Measurements from ENCODE around the gene ARTN. TPM values are rescaled to one million over a fixed set of nuclear protein-coding genes. Genes with fewer than 3 reads are reported as not detected.

Gene ARTN
- total and polyA plus RNA-seq, 9 of the 15 experiments (the other 6 are each of a cell fraction or from before 2014, with no cell fraction given): 0.06 to 0.38 TPM; not detected in 7

DNA sequence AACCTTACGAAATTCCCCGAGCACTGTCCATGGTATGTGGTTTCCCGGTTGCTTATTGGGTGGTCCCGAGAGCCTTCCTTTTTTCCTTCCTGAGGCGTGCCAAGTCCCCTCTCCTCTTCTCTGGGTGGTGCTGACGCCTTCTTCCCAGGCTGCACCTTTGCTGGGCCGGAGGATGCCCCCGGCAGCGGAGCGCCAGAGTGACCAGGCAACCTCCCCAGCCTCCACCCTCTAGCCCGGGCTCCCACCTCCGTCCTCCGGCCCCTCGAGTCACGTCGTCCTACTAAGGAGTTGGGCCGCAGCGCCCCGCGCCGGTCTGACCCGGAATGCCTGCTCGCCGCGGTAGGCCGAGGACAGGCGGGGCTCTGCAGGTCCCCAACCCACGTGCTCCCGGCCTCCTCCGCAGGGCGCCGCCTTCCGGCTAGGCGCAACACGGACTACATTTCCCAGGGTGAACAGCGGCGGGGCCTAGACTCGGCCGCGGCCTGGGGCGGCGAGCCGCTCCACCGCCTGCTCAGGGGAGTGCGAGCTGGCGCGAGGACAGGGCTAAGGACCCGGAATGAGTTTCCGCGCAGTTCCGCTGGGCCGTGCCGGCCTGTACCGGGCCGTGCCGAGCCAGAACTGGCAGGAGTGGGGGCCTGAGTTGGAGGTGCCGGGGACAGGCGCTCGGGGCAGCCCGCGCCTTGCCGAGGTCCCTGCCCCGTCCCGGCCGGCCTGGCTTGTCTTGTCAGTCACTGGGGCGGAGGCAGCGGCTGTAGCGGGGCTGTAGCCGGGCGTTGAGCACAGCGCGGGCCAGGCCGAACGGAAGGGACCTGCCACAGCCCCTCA lies 12.8 kb downstream of the ARTN start, which contains the start of gene IPO13 (continued):
- TF ChIP-seq, protein P1, sequence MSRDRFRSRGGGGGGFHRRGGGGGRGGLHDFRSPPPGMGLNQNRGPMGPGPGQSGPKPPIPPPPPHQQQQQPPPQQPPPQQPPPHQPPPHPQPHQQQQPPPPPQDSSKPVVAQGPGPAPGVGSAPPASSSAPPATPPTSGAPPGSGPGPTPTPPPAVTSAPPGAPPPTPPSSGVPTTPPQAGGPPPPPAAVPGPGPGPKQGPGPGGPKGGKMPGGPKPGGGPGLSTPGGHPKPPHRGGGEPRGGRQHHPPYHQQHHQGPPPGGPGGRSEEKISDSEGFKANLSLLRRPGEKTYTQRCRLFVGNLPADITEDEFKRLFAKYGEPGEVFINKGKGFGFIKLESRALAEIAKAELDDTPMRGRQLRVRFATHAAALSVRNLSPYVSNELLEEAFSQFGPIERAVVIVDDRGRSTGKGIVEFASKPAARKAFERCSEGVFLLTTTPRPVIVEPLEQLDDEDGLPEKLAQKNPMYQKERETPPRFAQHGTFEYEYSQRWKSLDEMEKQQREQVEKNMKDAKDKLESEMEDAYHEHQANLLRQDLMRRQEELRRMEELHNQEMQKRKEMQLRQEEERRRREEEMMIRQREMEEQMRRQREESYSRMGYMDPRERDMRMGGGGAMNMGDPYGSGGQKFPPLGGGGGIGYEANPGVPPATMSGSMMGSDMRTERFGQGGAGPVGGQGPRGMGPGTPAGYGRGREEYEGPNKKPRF (IDR thresholded peaks at IDR 0.05; ENCODE audit: low read depth, low read length): no peak
- TF ChIP-seq BACH1 (tag; IDR thresholded peaks at IDR 0.05) (no peak), MYNN (IDR thresholded peaks at IDR 0.05) (peak; percentile 26; the same call in 1 of the 2 replicates), MYNN (CRISPR knock-in tag; IDR thresholded peaks at IDR 0.05) (no peak), KLF10 (CRISPR knock-in tag; IDR thresholded peaks at IDR 0.05) (no peak), ARID1B (IDR thresholded peaks at IDR 0.05) (no peak; the same call in none of the 2 replicates), FOXM1 (IDR thresholded peaks at IDR 0.05; ENCODE audit: low read depth) (no peak), FOXM1 (CRISPR knock-in tag; IDR thresholded peaks at IDR 0.05; ENCODE audit: low read depth) (peak; percentile 7; the same call in 1 of the 2 replicates), ZNF354B (CRISPR knock-in tag; IDR thresholded peaks at IDR 0.05) (no peak), RB1 (IDR thresholded peaks at IDR 0.05; ENCODE audit: low read depth) (peak; percentile 99), ZNF707 (CRISPR knock-in tag; conservative IDR thresholded peaks at IDR 0.05) (no peak), ZC3H11A (IDR thresholded peaks at IDR 0.05; ENCODE audit: low read depth, low read length) (no peak), ZNF696 (CRISPR knock-in tag; conservative IDR thresholded peaks at IDR 0.05) (no peak), ZNF766 (CRISPR knock-in tag; conservative IDR thresholded peaks at IDR 0.05) (peak; percentile 79; the same call in 1 of the 2 replicates), MEF2D (tag; conservative IDR thresholded peaks at IDR 0.05; ENCODE audit: low read depth) (0 out of 2 replicates have a peak, but pooled peaks have one; percentile 64), KLF13 (tag; IDR thresholded peaks at IDR 0.05; ENCODE audit: borderline replicate concordance, low read depth) (peak; percentile 50; the same call in 1 of the 2 replicates), BRD9 (IDR thresholded peaks at IDR 0.05; ENCODE audit: low read depth, partially characterized antibody) (no peak), POLR2AphosphoS2 (IDR thresholded peaks at IDR 0.05; ENCODE audit: low read length) (no peak), FUS (optimal IDR thresholded peaks at IDR 0.05; ENCODE audit: low read depth, low read length) (peak; percentile 94), SREBF1 (IDR thresholded peaks at IDR 0.05; ENCODE audit: borderline replicate concordance, low read depth, low read length) (peak; percentile 69), TRIM24 (IDR thresholded peaks at IDR 0.05) (0 out of 4 replicates have a peak, but pooled peaks of 1 of the 2 experiments have one; percentile 33), C11orf30 (IDR thresholded peaks at IDR 0.05; ENCODE audit: low read depth) (peak; percentile 76), ZNF778 (CRISPR knock-in tag; IDR thresholded peaks at IDR 0.05) (no peak), ZNF695 (CRISPR knock-in tag; IDR thresholded peaks at IDR 0.05) (0 out of 2 replicates have a peak, but pooled peaks have one; percentile 15), MCM7 (IDR thresholded peaks at IDR 0.05) (no peak), JUN (IDR thresholded peaks at IDR 0.05; ENCODE audit: borderline replicate concordance, low read depth, low read length) (peak; percentile 78), JUN (CRISPR knock-in tag; IDR thresholded peaks at IDR 0.05; ENCODE audit: borderline replicate concordance) (peak; percentile 97; the same call in 1 of the 2 replicates)
- TF ChIP-seq, protein P2, sequence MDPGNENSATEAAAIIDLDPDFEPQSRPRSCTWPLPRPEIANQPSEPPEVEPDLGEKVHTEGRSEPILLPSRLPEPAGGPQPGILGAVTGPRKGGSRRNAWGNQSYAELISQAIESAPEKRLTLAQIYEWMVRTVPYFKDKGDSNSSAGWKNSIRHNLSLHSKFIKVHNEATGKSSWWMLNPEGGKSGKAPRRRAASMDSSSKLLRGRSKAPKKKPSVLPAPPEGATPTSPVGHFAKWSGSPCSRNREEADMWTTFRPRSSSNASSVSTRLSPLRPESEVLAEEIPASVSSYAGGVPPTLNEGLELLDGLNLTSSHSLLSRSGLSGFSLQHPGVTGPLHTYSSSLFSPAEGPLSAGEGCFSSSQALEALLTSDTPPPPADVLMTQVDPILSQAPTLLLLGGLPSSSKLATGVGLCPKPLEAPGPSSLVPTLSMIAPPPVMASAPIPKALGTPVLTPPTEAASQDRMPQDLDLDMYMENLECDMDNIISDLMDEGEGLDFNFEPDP (CRISPR knock-in tag; IDR thresholded peaks at IDR 0.05): 0 out of 2 replicates have a peak, but pooled peaks have one; percentile 11

Measured in K562 (cell line).